Spleen (tissue), 7 donors: ENCODE results near the gene MC5R.

Experiments used
- CTCF ChIP-seq, 11 experiments: fragments of 200-600 bp in 7 of 11; fragments of 450-650 bp in 4 of 11; sonication (generic) in 4 of 11; IDR thresholded peaks in 8 of 11; conservative IDR thresholded peaks in 3 of 11; 1 replicate in 7 of 11; 2 replicates in 4 of 11; pipeline versions ENCODE4 v1.4.0 to v1.8.0; 2016 to 2021; ENCODE audit warnings: antibody characterized with exemption in 11 of 11, inconsistent platforms in 4 of 11, mild to moderate bottlenecking in 1 of 11
- POLR2A ChIP-seq, 3 donors: fragments of 450-650 bp; IDR thresholded peaks; one replicate each; pipeline ENCODE4 v1.5.1; 2017; ENCODE audit warnings: antibody characterized with exemption in 3 of 3, mild to moderate bottlenecking in 1 of 3
- POLR2AphosphoS5 ChIP-seq, 3 donors: sonication (generic); formaldehyde crosslinking; IDR thresholded peaks; one replicate each; pipeline ENCODE4 v1.5.1; 2017; ENCODE audit warnings: antibody characterized with exemption in 3 of 3
- donor health status: DM: no; HTN: no; CAD: no; lungs with moderate emphysema.
- donor health status: DM: no; HTN: no; CAD: no.
- donor health status: DM: no; HTN: no; CAD: no.

DNA sequence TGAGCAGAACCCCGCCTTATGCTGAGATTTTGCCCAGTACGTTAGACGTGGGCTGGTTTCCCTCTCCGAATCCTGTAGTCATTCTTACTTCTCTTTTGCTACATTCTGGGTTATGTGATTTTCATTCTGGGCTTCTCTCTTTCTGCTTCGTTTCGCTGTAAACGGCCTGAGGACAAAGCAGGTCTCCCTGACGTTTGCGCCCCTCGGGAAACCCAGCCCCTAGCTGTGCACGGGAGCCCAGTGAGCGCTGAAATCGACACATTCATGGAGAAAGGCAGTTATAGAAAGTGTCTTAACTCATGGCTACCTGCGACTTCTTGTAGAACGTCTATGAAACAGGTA is 22.7 kb upstream of the MC5R start:
- TF ChIP-seq POLR2A (IDR thresholded peaks at IDR 0.05), result no peak
- TF ChIP-seq CTCF (IDR thresholded peaks at IDR 0.05 in 8 of 11, conservative IDR thresholded peaks at IDR 0.05 in 3 of 11), result no peak
- TF ChIP-seq POLR2AphosphoS5 (IDR thresholded peaks at IDR 0.05), result no peak
